Measurements from ENCODE around the gene ZDHHC14.

ZDHHC14 gene

GRCh38 chr6:157493173-157493572 is 112.2 kb downstream of the ZDHHC14 start:
- no peak for DNase-seq (ENCODE audit: low read depth in 3 of 3)

- no peak for DNase-seq (ENCODE audit: low read depth in 3 of 3)
These were observed 112.6 kb downstream of the ZDHHC14 start for GRCh38 chr6:157493576-157493975.

GRCh38 chr6:157494132-157494710 is 113.2 kb downstream of the ZDHHC14 start:
- DNase-seq (ENCODE audit: low read depth in 3 of 3) = no peak

GRCh38 chr6:157496534-157497095 is 115.6 kb downstream of the ZDHHC14 start:
- no peak for DNase-seq (ENCODE audit: low read depth in 3 of 3)

GRCh38 chr6:157497579-157497978 is 116.6 kb downstream of the ZDHHC14 start:
- DNase-seq (ENCODE audit: low read depth in 3 of 3) = no peak

GRCh38 chr6:157498817-157499216 is 117.8 kb downstream of the ZDHHC14 start:
- no peak for DNase-seq (ENCODE audit: low read depth in 3 of 3)

- DNase-seq (ENCODE audit: low read depth in 3 of 3) = no peak
These were observed 119.0 kb downstream of the ZDHHC14 start for GRCh38 chr6:157500022-157500421.

GRCh38 chr6:157503018-157503747 is 122.2 kb downstream of the ZDHHC14 start:
- no peak for DNase-seq (ENCODE audit: low read depth in 3 of 3)

GRCh38 chr6:157505912-157506491 is 125.0 kb downstream of the ZDHHC14 start:
- DNase-seq (ENCODE audit: low read depth in 3 of 3) = no peak

- no peak for DNase-seq (ENCODE audit: low read depth in 3 of 3)
These were observed 129.6 kb downstream of the ZDHHC14 start for GRCh38 chr6:157510323-157511188.

- no peak for DNase-seq (ENCODE audit: low read depth in 3 of 3)
These were observed 130.8 kb downstream of the ZDHHC14 start for GRCh38 chr6:157511682-157512381.

GRCh38 chr6:157512382-157512682 is 131.3 kb downstream of the ZDHHC14 start:
- no peak for DNase-seq (ENCODE audit: low read depth in 3 of 3)

- DNase-seq (ENCODE audit: low read depth in 3 of 3) = no peak
These were observed 132.1 kb downstream of the ZDHHC14 start for GRCh38 chr6:157513004-157513603.

- DNase-seq (ENCODE audit: low read depth in 3 of 3) = no peak
These were observed 132.9 kb downstream of the ZDHHC14 start for GRCh38 chr6:157513619-157514485.

- no peak for DNase-seq (ENCODE audit: low read depth in 3 of 3)
These were observed 133.9 kb downstream of the ZDHHC14 start for GRCh38 chr6:157514659-157515496.

- DNase-seq (ENCODE audit: low read depth in 3 of 3) = no peak
These were observed 135.5 kb downstream of the ZDHHC14 start for GRCh38 chr6:157516319-157517026.

GRCh38 chr6:157517601-157518359 is 136.8 kb downstream of the ZDHHC14 start:
- no peak for DNase-seq (ENCODE audit: low read depth in 3 of 3)

Measured in stimulated activated CD4-positive, alpha-beta T cell treated with anti-CD3 and anti-CD28 coated beads, TNF-alpha, amount 100 ng/mL, for 4 hours (primary cell).